NCI-H345 treated with DMSO at 0.1 percent for 48 hours (cell line): Measurements from ENCODE around the gene MACROD2.
"Not testable (repeated sequence)": the region's sequence is repeated elsewhere in the genome, so short reads cannot be mapped to it uniquely, and the experiment has no call there.

Experiments used
- DNase-seq: peaks from one replicate; lab custom pipeline; 2025; ENCODE audit not compliant: unreplicated experiment; lab: John Stamatoyannopoulos, UW

MACROD2 gene

DNA sequence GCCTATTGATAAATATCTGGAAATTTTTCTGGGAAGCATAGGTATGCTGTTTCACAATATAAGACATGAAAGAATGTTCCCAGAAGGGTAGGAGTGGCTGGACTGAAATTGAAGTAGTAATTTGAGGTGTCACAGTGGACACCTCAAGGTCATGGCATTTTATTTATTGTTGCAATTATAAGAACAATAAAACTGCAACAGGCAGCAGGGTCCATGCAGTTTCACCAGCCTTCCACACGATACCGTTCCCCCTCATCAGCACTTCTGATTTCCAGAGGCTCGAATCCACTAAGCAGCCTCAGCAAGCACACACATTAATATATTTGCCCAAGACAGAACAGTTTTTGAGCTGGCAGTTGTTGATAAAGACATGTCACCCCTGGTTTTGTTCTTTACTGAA lies 1540.5 kb downstream of the MACROD2 start:
- no peak for DNase-seq

DNA sequence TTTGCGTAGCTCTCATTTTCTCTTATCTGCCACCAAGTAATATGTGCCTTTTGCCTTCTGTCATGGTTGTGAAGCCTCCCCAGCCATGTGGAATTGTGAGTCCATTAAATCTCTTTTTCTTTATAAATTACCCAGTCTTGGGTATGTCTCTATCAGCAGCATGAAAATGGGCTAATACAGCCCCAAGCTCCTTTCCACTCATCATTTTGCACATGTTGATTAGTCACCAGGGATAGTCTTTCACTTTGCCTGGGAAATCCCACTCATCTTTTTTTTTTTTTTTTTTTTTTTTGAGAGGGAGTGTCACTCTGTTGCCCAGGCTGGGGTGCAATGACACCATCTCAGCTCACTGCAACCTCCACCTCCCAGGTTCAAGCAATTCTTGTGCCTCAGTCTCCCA lies 1541.9 kb downstream of the MACROD2 start:
- not testable (repeated sequence) for DNase-seq

DNA sequence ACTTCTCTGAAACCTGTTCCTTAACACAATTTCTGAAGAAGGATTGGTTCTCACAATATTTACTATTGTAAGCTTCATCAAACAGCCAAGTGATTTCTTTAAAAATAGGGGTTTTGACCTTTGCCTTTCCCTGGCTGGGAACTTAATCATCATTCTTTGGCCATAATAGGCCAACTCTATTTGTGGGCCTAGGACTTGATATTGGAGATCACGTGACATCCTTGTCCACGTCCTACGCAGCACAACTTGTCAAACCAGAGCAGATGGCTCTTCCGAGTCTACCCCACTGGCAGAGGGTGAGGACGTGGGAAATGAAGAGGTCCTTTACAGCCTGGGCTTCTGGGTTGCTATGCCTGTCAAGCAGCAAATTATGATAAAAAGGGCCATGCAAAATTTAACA lies 1547.3 kb downstream of the MACROD2 start:
- no peak for DNase-seq

DNA sequence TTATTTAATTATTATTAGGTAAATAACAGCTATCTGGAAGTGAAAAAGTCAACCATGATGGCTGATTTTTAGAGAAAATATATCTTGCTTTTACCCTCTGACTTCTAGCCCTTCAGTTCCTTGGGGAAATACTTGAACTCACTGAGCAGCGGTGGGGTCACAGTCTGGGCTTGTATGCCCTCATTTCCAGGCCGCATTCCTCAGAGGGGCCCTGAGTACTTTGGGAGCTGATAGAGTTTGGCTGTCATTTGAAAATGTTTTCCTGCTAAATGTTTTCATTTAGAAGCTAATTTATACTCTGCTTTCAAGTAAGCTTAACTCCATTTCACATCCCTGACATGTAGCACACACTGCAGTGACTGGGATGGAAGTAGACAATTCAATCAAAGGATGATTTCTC lies 1549.4 kb downstream of the MACROD2 start:
- no peak for DNase-seq

DNA sequence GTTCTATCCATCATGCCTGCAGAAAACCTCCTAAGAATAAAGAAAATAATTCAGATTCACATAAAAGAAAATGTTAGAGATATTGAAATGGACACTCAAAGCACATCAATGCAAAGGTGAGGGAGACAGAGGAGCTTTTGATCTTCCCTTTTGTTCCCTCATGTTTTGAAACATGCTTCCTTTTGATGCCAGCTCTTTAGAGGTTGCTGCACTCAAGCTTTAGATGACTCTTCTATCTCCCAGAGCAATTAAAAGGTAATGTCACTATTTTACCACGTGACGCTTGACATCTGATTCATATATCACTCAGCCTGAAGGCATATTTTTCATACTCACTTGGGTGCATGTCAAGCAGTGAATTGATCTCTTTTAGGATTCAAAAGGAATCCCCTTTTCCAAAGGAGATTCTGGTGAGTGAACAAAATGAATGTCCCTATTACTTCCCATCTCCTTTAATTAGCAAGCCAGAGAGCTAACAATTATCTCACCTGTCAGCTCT lies 1551.3 kb downstream of the MACROD2 start:
- DNase-seq: no peak

DNA sequence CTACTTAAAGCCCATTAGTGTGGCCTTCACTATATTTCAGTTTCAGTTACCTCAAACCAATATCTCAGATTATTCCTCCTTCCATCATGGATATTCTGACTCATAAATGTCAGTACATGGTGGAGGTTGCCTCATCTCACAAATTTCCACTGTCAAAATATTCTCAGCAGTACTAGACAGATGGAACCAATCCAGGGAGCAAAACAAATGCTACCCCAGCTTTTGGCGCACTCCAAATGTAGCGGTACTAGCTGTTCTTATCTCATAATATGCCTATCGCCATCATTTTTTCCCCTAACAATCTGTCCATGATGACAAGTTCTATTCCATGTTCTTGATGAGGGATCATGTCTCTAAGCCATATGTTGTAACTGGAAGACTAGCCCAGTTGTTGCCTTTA lies 1551.8 kb downstream of the MACROD2 start:
- no peak for DNase-seq

DNA sequence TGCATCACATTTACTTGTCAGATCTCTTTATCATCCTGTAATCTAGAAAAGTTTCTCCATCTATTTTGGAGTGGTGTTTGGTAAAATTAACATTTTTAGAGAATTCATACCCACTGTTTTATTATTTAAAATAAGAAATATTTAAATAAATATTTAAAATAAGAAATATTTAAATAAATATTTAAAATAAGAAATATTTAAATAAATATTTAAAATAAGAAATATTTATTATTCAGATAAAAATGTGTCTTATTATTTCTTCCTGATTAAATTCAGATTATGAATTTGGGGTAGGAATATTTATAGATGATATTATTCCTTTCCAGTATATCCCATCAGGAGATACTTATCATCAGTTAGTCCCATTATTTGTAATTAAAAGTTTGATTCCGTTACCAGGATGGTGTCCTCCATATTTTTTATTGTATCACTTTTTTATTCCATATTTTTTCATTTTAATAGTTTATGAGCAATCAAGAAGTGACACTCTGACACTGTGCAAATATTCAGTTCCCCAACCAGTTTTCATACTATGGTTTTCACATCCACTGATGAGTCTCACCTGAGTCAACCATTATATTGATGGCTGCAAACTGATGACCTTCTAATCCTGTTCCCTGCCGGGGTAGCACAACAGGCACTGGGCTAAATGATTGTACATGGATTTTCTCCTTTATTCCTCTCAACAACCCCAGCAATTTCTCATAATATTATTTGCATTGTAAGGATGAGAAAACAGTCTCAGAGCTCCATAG lies 1555.0 kb downstream of the MACROD2 start:
- DNase-seq: no peak

DNA sequence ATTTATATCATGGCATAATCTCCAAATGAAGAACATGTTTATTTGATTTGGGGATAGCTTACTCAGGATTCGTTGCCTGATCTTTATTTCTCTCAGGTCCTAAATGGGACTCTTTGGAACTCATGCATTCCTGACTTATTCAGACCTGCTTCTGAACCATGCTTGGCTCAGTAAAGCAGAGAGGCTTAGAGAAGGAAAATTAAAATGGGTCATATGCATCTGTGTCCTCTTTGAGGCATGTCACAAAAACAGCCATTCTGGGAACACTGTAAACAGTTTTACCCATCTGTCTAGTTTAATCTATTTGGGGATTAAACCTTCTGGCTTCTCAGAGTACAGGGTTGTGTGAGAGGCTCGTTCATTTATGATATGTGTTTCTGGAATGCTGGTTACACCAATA lies 1560.6 kb downstream of the MACROD2 start:
- DNase-seq: no peak

DNA sequence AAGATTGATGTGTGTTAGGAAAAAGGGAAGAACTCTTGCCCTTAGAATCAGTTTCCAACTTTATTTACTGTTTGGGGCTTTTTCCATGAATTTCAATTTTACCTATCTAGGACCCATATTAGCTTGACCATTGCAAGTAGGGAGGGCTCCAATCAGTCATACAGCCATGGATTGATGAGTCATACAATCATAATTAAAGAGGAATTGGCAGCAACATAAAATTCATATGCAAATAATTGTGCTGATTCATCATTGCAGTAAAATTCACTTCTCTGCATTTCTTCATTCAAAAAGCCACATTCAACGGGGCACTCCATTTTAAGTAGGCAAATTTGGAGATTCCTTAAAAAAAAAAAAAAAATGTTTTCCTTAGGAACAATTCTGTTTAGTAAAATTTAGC lies 1561.6 kb downstream of the MACROD2 start:
- no peak for DNase-seq

DNA sequence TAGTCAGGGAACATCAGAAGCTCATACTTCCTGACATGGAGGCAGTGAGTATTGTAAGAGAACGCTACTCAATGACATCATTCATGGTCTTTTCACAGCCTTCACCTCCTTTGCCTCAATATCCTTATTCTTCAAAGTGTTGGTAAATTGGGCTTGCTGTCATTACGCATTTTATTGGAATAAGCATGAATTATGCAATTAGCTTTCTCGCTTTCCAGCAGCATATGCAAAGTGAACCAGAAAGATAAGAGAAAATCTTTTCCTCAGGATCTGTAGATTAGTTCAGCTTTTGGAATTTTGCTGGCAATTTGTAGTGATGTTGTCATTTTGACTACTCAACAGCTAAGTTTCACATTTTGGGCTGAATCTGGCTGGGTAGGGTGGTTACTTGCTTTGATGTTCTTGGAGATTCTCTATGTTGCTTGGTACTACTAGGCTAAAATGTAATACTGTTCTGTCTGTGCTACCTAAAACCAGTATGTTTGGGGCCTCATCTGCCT lies 1565.8 kb downstream of the MACROD2 start:
- DNase-seq: no peak

DNA sequence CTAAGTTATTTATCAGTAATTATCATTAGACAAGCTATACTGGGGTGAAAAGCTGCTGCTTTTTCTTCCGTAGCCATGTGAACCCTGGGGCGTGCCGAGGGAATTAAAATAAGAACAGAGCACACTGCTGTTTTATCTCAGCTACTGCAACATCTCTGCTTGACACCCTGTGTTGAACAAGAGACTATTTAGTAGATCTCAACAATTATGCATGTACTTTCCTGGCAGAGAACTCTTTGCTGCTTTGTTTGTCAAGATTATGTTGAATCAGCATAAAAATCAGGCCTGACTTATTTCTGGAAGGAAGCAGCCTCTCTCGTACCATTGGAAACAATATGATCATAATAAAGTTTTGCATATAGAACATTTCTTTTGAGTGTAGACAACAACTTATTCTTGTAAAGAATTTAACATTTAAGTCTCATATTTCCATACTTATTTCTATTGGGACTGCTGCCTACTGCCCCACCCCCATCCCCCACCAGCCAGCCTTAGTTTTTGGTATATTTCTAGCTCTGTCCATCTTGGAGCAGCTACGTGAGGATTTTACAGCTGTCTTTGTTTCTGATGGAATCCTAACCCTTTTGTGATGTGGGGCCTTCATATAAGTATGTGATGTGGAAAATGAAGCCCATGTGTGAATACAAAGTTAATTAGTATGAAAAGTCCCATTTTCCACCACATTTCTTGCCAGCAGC lies 1566.5 kb downstream of the MACROD2 start:
- DNase-seq: no peak

DNA sequence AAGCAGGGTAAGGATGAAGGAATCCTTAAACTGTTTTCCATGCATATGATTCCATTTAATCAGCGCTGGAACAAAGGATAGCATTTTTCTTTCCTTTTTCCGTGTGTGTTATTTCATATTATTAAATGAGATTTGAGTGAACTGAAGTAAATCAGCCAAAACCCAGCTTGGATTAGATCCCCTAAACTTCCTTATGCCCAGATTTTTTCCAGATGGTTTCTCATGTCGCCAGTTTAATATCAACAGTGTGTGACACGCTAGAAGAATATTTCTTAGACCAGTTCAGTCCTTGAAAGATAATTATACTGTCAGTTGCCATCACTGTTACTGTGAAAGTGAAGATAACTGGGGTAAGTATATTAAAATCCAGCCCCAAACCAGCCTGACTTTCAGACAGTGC lies 1568.5 kb downstream of the MACROD2 start:
- DNase-seq: no peak

DNA sequence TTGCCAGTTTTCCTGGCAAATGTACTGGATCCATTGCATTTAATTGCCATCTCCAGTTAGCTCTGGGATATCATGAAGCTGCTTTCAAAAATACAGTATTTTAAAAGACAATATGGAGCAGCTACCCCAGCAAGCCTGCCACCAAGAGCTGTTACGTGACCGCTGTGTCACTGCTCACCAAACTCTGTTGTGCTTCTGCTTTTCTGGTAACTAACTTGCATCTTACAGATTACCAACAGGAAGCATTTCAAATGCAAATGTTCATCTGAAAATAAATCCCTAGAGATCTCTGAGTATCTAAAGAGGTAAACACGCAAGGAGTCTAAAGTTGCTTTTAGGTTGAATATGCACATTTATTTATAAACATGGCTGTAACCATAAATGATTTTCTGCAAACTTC lies 1569.7 kb downstream of the MACROD2 start:
- DNase-seq: no peak

DNA sequence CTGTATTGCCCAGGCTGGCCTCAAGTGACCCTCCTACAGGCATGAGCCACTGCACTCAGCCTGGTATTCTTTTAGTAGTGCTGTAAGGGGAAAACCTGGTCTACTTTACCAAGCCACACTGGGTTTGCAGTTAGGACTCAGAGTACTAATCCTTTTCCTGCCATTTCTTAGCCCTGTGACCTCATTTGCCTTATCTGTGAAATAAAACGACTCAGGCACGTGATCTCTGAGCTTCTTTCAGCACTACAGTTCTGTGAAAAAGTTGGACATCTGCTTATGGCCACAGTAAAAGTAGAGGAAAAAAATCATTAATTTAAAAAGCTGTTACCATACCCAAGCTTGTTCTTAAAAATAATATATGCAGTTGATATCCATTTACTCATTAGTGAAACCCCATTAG lies 1570.5 kb downstream of the MACROD2 start:
- DNase-seq: no peak

DNA sequence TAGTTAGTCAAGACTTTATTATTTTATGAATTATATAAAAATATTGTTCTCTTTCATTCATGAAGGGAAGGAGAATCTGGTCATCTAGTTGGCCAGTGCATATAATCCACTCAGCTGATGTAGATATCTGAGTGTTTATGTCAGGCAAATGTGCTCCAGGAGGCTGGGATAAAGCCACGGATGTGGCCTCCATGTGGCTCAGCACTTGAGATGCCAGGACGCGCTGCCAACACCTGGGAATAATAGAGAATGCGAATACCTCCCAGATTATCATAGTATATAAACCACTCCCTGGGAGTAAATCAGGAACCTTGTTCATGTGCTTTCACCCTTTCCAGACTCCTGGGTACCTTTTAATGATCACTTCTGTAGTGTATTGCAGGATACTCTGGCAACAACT lies 1571.9 kb downstream of the MACROD2 start:
- no peak for DNase-seq

DNA sequence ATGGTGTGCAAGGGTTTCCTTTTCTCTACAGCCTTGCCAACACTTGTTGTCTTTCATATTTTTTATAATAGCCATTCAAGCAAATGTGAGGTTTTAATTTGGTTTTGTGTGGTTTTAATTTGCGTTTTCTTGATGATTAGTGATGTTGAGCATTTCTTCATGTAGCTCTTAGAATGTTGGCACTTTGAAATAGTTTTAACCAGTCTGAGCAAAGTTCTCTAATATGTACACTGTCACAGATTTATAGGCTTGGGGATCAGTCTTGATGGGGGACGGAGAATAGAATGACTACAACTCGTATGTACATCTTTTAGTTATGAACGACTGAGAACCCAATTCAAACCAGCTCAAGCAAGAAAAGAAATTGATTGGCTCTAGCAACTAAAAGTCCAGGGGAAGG lies 1574.8 kb downstream of the MACROD2 start:
- no peak for DNase-seq

DNA sequence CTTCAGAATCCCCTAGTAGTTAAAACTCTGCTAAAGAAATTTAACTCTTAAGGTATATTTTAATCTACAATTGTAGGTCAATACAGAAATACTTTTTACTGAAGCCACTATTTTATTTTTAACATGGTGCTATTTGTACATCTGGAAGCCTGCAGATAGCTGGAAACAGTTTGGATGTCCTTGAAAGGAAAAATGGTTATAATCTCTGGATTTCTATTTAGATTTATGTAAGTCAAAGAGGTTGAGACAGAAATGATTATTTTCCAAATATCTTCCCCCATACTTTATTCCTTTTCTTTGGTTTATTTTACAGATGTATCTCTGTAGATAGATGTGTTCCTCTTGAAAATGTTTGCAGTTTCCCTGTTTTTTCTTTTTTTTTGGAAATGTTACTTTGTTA lies 1575.7 kb downstream of the MACROD2 start:
- DNase-seq: no peak

DNA sequence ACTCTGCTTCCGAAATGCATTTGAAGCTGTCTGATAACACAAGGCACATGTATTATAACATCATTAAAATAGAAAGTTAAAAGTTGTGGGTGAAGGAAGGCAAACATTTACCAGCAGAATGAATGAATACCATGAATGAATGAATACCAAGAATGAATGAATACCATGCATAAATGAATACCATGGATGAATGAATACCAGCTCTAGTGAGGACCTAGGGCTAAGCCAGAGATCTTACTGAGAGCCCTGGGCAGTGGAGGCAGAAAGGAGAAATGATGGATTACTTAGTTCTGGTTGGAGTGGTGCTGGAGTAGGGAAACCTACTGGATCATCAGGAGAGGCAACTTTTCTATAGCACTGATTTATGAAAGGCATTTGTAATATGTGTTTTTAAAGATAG lies 1579.9 kb downstream of the MACROD2 start:
- DNase-seq: no peak

DNA sequence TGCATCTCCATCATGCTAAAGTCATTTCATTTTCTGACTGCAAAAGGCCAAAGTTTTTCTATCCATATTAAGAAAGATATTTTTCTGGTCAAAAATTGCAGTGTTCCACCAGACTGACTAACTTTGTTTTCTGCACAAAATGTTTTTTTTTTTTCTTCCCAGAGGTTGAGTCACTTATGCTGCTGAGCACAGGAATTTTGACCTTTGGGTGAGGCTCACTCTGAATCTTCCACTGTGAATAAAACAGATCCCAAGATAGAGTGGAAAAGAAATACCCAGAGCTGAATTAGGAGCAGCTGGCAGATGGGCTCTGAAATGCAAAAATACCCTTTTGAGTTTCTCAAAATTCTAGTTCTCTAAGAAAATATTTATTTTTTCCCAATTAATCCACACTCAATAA lies 1581.1 kb downstream of the MACROD2 start:
- DNase-seq: no peak

DNA sequence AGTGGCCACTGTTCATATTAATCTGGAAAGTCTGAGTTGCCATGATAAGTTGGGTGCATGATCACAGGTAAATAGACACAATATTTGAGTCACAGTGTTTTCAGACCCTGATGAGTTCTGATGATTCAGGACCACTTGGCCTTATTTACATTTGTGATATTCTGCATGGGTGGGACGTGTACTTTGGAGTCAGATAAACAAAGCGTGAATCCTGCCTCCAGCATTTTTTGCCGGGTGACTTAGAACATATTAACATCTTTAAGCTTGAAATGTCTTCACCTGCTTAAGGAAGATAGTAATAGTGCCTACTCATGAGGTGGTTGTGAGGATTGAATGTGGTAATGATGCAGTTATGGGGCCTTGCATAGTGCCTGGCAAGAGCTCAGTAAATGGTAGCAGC lies 1582.8 kb downstream of the MACROD2 start:
- no peak for DNase-seq

DNA sequence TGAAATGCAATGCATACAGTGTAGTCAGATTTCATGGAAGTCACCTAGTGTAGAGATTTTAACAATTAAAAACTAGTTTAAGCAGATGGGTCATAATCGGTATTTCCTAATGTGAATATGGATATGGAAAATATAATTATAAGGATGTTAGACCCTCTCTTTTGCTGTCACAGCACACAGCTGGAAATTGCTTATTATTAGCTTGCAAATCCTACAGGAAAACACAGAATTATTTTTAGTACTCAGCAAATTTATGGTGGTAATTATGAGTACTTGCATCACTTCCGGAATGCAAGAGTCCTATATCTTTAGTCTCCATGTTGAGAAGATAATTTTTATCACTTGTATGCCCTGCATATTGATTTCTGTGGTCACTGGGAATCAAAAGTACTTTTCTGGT lies 1584.4 kb downstream of the MACROD2 start:
- DNase-seq: no peak

DNA sequence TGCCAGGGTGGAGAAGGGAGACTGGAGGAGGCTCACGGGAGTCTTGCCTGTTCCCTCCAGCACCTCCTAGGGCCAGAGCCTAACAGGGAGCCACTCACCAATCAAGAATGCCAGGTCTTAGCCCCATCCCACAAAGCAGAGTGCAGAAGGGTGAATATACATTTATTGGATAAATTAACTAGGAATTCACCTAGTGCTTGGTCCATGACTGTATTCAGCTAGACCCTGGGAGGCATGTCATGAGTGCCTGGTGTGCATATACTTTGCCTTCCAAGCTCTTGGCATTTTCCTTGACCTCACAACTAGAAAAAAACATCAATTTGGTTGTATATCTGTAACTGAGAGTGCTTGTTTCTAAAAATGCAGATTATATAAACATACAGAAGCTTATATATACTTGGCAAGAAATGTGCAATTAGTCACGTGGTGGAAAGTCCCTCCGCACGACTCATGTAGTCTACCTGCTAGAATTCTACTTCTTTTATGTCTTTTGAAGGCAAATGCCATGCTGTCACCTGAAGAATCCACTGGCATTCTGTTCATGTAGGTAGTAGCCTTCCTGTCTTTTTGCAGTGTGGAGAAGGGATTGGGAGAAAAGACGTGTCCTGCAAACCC lies 1586.9 kb downstream of the MACROD2 start:
- DNase-seq: no peak
